HCT116 (cell line): ENCODE measurements around the gene SLC47A1.

Experiments used
- CEBPB ChIP-seq: IDR thresholded peaks from 2 replicates; pipeline ENCODE4 v1.6.1; 2012; ENCODE audit warnings: low read depth
- EZH2 ChIP-seq: fragments of 200-600 bp; sonication (generic); IDR thresholded peaks from 2 replicates; pipeline ENCODE4 v1.6.1; 2017; ENCODE audit warnings: antibody characterized with exemption, mixed run types
- EZH2phosphoT487 ChIP-seq: fragments of 200-600 bp; IDR thresholded peaks from 2 replicates; pipeline ENCODE4 v1.6.1; 2018; ENCODE audit warnings: antibody characterized with exemption, borderline replicate concordance
- JUND ChIP-seq: IDR thresholded peaks from 2 replicates; pipeline ENCODE4 v1.6.1; 2012
- POLR2A ChIP-seq: IDR thresholded peaks from 2 replicates; pipeline ENCODE4 v1.7.0; 2011; ENCODE audit warnings: borderline replicate concordance; ENCODE audit not compliant: insufficient read depth, insufficient read length; ENCODE audit errors: extremely low read depth
- POLR2AphosphoS5 ChIP-seq: IDR thresholded peaks from 2 replicates; pipeline ENCODE4 v1.6.1; 2011; ENCODE audit warnings: mild to moderate bottlenecking, low read depth, low read length, moderate library complexity
- RAD21 ChIP-seq: IDR thresholded peaks from 2 replicates; pipeline ENCODE4 v1.6.1; 2012; ENCODE audit warnings: low read depth, mild to moderate bottlenecking
- SP1 ChIP-seq: IDR thresholded peaks from 2 replicates; pipeline ENCODE4 v1.6.1; 2012; ENCODE audit warnings: low read depth
- ZFX ChIP-seq: fragments of 450-650 bp; IDR thresholded peaks from 2 replicates; pipeline ENCODE4 v1.6.1; 2017
- TF ChIP-seq, protein P1 (sequence below), 3 experiments: fragments of 200-600 bp in 1 of 3; sonication (generic) in 1 of 3; IDR thresholded peaks in 2 of 3; conservative IDR thresholded peaks in 1 of 3; 2 replicates each; pipeline ENCODE4 v1.5.1; 2012 to 2017; ENCODE audit warnings: low read depth in 2 of 3, low read length in 2 of 3, antibody characterized with exemption in 1 of 3, borderline replicate concordance in 1 of 3, control low read depth in 1 of 3, mild to moderate bottlenecking in 1 of 3, mixed read lengths in 1 of 3, mixed run types in 1 of 3, moderate library complexity in 1 of 3; ENCODE audit not compliant: insufficient read depth in 1 of 3

DNA sequence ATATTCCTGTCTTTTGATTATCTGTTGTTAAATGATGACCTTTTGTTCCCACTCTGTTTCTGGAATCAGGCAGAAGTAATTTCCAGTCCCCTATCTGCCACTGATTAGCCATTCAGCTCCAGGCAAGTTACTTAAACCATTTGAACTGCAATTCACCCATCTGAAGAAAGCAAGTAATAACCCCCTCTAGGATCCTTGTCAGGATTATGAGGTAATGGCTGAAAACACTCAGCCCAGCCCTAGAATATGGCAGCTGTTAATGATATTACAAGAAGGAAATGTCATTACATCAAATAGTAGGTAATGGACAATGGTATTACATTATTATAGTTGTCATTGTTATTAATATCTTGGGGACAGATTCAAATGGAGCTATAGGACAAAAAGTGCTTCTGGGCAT, 16.0 kb upstream of the SLC47A1 start:
- TF ChIP-seq, protein P1, sequence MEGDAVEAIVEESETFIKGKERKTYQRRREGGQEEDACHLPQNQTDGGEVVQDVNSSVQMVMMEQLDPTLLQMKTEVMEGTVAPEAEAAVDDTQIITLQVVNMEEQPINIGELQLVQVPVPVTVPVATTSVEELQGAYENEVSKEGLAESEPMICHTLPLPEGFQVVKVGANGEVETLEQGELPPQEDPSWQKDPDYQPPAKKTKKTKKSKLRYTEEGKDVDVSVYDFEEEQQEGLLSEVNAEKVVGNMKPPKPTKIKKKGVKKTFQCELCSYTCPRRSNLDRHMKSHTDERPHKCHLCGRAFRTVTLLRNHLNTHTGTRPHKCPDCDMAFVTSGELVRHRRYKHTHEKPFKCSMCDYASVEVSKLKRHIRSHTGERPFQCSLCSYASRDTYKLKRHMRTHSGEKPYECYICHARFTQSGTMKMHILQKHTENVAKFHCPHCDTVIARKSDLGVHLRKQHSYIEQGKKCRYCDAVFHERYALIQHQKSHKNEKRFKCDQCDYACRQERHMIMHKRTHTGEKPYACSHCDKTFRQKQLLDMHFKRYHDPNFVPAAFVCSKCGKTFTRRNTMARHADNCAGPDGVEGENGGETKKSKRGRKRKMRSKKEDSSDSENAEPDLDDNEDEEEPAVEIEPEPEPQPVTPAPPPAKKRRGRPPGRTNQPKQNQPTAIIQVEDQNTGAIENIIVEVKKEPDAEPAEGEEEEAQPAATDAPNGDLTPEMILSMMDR (IDR thresholded peaks at IDR 0.05 in 2 of 3, conservative IDR thresholded peaks at IDR 0.05 in 1 of 3; ENCODE audit: borderline replicate concordance in 1 of 3, insufficient read depth in 1 of 3, low read depth in 2 of 3, low read length in 2 of 3): no peak
- no peak for TF ChIP-seq ZFX
- TF ChIP-seq RAD21: no peak
- TF ChIP-seq POLR2A: no peak
- TF ChIP-seq CEBPB: no peak
- no peak for TF ChIP-seq EZH2phosphoT487
- TF ChIP-seq JUND: no peak
- TF ChIP-seq POLR2AphosphoS5: no peak
- no peak for TF ChIP-seq SP1
- TF ChIP-seq EZH2: no peak
